Esophagus squamous epithelium (tissue), 4 donors: ENCODE measurements around the gene CUBN.

Source experiments
- CTCF ChIP-seq, 6 experiments: fragments of 450-650 bp in 4 of 6; fragments of 200-600 bp in 2 of 6; sonication (generic) in 2 of 6; IDR thresholded peaks; one replicate each; pipeline ENCODE4 v1.5.1; 2016 to 2019; ENCODE audit warnings: antibody characterized with exemption in 6 of 6, mild to moderate bottlenecking in 4 of 6, moderate library complexity in 4 of 6
- POLR2A ChIP-seq, 4 donors: fragments of 450-650 bp; IDR thresholded peaks; one replicate each; pipeline ENCODE4 v1.6.1; 2017; ENCODE audit warnings: antibody characterized with exemption in 4 of 4, mild to moderate bottlenecking in 4 of 4, moderate library complexity in 3 of 4

GRCh38 chr10:16884497-16884896 lies 245.1 kb downstream of the CUBN start:
- TF ChIP-seq CTCF (IDR thresholded peaks at IDR 0.05) (no peak), POLR2A (IDR thresholded peaks at IDR 0.05) (no peak)
